ENCODE measurements around the gene TSPAN32.
"Not testable (repeated sequence)": the region's sequence is repeated elsewhere in the genome, so short reads cannot be mapped to it uniquely, and the experiment has no call there.

The TSPAN32 gene

DNA sequence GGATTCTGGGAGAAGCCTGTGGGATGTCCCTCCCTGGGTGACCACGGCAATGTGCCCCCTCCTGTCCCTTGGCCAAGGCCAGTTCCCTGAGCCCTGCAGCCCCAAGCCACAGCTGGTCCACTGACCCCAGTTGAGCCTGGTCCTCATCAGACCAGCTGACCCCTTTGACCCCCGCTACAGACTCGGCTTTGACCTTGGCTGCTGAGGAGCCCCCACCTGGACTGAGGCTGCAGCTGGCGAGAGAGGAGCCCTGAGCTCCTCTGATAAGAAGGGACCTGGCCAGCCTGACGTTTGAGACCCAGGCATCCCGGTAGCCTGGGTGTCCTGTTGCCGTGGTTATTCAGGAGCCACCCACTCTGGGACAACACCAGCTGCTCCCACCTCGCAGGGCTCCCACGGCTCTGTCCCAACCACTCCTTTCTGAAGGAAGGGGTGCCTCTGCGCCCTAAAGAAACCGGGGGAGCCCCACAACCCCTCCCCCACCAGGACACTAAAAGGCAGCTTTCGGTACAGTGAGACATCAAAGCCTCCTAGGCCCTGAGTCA lies 34.4 kb upstream of the TSPAN32 start:
- no peak for DNase-seq

DNA sequence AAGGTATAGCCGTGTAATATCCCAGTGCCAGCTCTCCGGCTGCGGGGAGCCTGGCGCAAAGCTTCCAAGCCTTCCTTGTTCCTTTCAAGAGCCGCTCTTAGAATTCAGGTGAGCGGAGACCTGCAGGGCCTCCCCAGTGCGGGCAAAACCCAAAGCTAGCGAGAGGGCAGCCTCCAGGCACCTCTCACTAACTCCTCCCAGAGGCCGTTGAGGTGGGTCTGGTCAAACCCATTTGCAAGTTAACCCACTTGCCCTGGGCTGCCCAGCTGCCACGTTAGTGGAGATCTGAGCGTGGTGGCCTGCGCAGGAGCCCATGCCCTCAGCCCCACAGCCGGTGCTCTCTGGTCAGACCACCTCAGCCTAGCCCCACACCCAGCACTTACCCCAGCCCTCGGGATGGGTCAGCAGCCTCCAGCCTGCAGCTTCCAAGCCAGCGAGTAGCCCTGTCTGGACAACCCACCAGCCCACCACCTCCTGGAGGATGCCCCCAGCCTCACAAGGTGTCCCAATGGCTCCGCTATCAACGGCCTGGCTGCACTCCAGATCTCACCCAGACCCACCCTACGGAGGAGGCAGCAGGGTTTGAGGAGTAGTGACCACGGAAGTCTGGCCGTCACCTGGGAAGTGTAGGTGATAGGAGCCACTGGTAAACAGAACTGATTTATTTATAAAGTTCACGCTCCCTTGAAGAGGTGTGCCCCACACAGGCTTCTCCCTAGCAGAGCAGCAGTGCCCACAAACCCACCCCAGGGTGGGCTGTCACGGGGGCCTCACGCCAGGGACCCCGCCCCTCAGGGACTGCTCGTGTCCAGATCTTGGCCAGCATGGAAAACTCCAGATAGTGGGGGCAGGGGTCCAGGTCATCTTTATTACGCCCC lies 33.7 kb upstream of the TSPAN32 start:
- DNase-seq: no peak

DNA sequence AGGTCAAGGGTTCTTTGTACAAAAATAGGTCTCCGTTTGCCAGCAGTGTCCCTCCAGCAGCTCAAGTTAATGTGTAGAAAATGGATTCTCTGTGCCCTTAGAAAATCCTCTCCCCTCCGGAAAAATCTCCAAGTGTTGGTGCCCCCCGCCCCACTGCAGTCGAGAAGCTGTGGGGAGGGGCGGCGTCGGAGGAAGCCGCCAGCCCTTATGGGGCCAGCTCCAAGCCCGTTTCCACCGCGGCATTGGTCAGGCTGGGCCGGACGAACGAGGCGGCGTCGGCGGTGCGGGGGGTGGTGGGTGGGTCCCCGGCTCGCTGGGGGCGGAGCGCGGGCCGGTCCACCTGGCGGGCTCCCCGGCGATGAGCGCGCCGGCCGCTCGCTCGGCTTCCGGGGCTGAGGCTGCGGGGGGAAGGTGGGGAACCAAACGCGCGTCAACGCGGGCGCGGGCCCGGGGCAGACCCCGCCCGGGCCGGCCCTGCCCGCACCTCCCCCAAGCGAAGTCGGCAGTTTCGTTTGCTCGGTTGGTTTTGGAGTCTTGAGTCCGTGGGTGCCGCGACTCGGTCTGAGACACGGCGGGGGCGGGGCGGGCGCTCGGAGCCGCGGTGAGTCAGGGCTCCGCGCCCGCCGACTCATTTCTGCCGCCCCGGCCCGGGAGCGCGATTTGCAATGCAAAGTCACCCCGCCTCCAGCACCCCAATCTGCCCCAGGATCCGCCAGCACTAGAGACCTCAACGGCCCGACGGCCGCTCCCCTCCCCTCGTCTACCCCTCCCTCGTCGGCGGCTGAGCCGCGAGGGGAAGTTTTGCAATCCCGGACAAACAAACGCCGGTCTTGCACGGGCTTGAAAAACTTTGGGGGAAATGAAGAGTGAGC lies 32.8 kb upstream of the TSPAN32 start:
- no peak for DNase-seq

- DNase-seq: peak; percentile 74
These were observed 32.1 kb upstream of the TSPAN32 start for GRCh38 chr11:2269601-2270321.

DNA sequence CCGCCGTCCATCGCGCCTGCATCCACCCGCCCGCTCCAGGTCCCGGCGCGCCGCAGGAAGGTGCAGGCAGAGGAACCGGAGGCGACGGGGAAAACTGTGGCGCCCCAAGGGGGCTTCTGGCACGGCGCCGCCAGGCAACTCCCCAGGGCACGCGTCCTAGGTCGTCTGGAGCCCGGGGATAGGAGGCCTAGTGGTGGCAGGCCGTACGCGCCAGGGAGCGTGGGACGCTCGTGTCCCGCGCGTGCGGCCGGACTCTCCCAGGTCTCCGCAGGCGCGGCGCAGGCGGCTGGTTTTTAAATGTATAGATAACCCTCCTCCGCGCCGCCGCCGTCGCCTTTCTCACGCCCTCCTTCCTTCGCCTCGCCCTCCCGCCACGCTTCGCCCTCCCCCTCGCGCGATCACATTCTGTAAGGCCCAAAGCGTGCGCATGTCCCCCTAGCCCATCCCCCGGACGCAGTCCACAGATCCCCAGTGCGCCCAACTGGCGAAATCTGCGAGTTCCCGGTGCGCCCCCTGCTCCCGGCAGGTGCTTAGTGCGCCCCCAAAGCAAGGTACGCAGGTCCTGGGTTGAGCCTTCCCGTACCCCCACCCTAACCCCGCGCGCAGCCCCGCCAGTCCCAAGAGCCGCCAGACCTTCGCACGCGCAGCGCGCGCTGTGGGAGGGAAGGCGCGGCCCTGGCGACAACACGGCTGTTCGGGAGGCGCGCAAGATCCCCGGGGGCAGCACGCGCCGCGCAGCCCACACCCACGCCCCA lies 31.3 kb upstream of the TSPAN32 start, which contains the start of gene ASCL2:
TSS of gene ASCL2 (minus strand) at position 267 of the 755 bp plus-strand sequence. CDS start at position 11, 256 bp downstream.
- peak; percentile 37 for DNase-seq

- DNase-seq: no peak
These were observed 30.8 kb upstream of the TSPAN32 start for GRCh38 chr11:2271077-2271326.

DNA sequence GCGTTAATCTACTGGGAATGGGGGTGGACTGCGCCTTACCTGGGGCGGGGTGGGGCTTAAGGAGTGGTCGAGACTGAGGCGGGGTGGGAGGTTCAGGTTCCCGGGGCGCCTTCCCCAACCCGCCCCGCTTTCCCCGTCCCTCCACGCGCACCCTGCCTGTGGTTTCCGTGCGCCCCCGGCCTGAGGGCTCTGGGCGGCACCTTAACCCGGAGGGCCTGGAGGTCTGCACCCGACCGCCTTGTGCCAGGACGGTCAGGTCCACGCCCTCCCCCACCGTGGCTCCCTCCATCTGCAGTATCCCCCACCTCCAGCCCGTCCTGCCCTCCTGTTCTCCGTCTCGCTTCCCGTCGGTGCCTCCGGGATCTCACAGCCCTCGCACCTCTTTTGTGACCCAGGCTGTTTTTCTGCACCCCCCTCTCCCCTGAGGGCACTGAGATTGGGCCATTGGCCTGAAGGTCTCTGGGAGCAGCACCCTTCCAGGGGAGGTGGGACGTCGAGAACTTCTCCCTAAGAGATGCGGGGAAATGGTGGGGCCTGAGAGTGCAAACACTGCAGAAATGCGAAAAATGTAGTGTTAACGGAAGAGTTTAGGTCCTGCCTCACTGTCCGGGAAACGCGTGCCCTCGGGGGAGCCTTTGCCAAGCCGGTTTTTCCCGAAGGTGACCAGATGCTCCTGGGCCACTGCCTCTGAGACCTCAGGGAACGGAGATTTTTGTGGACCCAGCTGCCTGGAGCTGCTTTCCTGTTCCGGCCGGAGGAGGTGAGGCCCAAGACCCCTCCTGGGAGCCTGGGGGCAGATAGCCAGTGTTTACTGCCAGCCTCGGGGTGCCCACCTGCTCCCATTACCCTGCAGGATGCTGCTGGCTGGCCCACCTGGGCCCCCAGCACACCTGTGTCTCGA lies 30.2 kb upstream of the TSPAN32 start:
- DNase-seq: peak; percentile 24

DNA sequence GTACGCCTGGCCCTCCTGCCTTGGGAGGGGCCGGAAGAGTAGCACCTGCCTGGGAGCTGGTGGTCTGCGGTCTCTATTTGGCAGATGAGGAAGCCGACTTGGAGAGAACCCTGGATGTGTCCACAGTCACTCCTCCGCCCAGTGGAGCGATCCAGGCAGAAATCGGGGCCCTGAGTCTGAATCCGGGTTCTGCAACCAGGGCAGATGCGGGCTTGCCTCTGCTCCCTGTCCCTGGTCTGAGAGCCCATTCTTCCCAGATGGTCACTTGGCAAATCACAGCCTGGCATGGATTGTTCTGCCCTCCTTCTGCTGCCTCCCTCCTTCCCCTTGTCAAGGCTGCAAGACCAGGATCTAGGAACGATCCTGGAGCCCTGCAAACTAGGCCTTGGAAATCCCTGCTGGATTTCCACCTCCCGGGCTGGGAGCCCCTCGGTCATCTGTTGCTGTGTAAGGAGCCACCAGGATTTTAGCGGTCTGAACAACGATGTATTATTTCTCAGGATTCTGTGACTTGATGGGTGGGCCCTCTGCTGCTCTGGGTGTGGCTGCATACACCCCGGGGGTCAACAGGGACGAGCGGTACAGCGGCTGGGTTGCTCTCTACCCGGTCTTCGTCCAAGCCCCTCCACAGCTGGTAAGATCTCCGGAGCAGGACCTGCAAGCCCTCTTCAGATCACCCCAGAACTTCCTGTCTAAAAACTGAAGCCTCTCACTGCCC lies 29.4 kb upstream of the TSPAN32 start:
- DNase-seq: peak; percentile 26

DNA sequence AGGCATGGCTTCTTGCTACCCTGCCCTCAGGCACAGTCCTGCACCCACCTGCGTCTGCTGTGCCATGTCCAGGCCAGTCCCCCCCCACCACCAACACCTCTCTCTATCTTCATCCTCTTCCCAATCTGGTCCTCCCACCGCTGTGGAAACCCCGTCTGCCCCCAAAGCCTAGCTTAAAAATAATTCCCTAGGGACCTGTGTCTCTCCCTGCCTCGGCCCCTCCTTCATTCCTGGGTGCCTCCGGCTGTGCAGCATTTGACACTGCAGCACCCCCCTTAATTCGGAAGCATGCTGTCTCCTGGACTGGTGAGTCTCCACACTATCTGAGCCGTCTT lies 28.9 kb upstream of the TSPAN32 start:
- peak; percentile 28 for DNase-seq

GRCh38 chr11:2273311-2273710 lies 28.5 kb upstream of the TSPAN32 start:
- DNase-seq: no peak

- DNase-seq: no peak
These were observed 28.0 kb upstream of the TSPAN32 start for GRCh38 chr11:2273771-2274170.

DNA sequence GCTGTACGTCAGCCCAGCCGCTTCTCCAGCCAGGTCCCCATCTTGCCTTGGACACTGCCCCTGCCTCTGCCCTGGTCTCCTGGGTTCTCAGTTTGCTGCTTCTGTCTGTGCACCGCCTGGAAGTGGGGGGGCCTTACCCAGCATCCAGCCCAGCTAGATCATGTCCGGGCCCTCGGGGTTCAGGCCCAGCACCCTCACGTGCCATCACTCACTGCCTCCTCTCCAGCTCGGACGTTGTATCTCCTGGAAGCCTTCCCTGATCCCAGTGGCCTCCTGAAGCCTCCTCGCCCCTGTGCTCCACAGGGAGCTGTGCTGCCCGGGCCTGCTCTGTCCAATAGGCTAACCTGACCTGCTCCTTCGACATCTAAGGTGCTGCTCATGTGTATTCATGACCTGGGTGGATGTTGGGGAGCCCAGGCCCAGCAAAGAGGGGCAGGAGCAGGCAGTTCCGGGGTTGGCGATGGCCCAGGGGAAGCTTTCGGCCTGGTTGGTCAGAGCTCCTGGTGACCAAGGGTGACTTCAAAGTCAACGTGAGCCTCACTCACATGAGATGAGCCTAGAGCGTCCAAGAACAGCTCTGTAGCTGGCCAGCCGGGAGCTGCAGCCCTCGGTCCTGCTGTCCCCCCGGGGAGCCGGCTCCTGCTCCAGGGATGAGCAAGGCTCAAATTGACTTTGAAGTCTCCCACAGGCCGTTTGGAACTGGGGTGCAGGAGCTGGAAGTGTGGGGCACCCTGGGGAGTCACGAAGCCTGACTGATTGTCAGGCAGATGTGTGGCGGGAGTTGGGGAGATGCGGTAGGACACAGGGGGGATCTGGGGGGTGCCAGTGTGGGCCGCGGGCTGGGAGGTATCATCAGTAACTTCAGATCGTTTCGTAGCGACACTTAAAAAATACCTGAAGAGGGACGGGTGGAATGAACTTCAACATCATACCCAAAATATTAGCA lies 26.2 kb upstream of the TSPAN32 start:
- peak; percentile 12 for DNase-seq

DNA sequence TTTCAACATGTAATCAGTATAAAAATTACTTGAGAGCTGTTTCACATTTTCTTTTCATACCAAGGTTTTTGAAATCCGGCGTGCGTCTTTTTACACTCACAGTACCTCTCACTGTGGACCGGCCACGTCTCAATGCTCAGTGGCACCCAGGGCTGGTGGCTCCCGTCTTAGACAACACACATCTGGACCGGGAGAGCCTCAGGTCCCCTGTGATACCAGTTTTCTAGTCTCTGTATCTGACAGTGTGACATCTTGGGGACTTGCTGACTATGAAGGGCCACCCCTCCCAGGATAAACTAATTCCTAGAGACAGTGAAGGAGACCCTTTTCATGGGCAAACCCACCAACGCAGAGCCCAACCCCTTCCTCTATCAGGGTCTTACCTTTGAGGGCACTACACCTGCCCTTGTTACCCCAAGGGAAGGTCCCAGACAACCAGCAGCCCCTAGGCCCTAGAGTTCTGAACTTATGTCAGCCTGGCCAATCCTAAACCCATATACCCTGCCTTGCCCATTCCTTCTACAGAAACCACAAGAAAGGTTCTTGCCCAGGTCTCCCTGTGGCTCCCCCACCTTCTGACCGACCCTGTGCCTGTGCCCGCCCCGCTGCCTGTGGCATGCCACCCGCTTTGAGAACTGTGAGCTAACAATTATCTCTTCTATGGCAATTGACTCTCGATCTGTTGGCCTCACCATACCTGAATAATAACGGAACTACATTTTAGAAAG lies 25.4 kb upstream of the TSPAN32 start:
- DNase-seq: peak; percentile 4

DNA sequence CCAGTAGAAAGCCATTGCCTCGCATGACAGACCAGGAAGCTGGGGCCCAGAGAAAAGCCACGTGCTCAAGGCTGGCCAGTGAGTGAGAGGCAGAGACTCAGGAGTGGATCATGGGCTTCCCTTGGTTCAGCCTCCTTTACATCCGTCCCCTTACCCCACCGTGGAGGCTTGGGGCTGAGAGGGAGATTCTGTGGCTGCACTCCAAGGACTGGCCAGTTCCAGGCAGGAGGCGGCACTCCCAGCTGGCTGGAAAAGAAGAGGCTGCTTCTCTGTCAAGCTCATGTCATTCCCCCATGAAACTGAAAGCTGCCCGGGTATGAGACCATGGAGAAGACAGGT lies 24.8 kb upstream of the TSPAN32 start:
- DNase-seq: peak; percentile 22

DNA sequence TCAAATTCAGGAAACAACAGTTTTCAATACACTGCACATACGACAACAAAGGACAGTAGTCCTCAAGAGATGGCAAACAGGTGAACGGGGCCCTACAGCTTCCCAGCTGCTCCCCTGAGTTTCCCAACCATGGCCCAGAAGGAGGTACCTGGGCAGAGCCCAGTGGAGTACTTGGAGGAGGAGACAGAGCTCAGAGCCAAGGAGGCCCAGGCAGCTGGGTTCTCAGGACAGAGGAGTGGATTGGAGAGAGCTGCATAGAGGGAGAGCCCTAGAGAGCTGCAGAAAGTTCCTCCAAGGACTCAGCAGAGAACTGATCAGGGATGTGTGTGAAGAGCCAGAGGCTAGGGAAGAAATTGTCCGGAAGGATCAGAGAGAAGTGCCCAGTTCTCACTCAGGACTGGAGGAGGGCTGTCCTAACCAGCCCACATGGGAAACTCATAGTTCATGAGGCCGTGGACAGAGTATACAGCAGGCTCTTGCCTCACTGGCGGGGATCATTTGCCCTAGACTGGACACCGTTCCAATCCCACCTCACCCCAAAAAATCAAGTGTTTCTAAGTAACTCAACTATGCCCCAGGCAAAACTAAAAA lies 23.8 kb upstream of the TSPAN32 start:
- DNase-seq: peak; percentile 21

DNA sequence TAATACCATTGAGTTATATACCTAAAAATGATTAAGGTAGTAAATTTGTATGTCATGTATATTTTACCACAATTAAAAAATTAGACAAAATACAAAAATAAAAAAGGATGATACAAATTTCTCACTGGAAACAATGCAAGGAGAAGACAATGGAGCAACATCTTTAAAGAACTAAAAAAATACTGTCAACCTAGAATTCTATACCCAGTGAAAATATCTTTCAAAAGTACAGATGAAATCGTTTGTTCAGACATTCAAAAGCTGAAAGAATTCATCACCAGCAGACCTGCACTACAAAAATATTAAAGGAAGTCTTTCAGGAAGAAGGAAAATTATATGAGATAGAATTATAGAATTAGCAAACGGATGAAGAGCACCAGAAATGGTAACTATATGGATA lies 21.6 kb upstream of the TSPAN32 start:
- no peak for DNase-seq

GRCh38 chr11:2286350-2286749 lies 15.5 kb upstream of the TSPAN32 start:
- not testable (repeated sequence) for DNase-seq

DNA sequence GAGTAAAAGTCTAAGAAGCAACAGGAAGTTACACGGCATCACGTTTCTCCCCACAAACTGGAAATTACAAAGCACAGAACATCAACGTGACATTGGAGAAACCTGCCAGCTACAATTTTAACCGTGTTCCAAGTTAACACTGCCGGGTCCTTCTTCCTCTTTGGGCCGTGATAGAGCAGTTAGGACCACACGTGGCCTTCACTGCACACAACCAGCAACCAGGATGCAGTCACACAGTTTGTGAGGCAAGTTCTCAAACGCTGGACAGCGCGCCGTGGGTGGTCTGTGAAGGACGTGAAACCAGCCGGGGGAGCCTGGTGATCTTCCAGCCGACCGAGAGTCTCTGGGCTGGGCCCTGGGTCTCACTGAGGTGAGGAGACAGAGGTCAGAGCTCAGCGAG lies 14.7 kb upstream of the TSPAN32 start:
- DNase-seq: peak; percentile 49

Measured in left hindlimb (tissue), 1 donor.